Fibroblast of skin of right biceps (primary cell): Measurements from ENCODE around the gene AOX1.
"Not testable (repeated sequence)": the region's sequence is repeated elsewhere in the genome, so short reads cannot be mapped to it uniquely, and the experiment has no call there.

Experiments used
- DNase-seq: peaks from one replicate; pipeline ENCODE4 v3.0.0-alpha.2; 2013

AOX1 gene

DNA sequence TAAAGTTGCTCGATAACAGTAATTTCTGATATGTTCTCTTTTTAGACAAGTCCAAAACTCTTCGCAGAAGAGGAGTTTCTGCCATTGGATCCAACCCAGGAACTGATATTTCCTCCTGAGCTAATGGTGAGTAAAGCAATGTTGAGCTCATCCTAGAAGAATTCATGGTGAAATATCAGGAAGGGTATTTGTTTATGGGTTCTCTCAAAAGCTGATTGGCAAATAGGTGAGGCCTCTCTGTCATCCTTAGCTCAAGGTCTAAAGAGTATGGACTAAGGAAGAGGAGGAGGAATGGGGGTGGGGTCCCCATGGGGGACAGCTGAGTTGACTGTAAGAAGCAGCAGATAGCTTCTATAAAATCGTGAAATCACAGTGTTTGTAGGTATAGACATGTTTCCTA is 18.2 kb downstream of the AOX1 start:
- peak; percentile 80 for DNase-seq

DNA sequence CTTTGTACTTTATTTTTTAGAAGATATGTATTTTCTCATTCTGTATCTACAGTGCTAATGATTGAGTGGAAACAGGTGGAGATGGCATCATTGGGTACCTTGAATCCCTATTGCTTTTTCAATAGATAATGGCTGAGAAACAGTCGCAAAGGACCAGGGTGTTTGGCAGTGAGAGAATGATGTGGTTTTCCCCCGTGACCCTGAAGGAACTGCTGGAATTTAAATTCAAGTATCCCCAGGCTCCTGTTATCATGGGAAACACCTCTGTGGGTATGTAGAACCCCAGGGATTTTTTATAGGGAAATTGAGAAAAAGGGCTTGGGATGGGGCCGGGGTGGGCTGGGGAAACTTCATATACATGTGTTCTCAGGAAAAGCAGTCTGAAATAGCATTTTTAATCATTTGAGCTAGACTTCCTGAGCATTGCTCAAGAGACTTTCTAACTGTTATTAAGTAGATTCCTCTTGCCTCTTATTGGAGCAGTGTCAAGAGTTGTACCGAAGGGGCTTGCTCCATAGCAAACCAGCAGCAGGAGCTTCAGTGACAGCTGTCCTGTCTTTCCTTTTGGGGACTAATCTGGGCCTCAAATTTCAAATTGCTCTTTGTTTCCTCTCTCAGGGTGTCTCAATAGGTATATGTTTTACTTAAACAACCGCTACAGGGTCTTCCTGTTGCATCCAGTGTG is 18.9 kb downstream of the AOX1 start:
- DNase-seq = peak; percentile 54

DNA sequence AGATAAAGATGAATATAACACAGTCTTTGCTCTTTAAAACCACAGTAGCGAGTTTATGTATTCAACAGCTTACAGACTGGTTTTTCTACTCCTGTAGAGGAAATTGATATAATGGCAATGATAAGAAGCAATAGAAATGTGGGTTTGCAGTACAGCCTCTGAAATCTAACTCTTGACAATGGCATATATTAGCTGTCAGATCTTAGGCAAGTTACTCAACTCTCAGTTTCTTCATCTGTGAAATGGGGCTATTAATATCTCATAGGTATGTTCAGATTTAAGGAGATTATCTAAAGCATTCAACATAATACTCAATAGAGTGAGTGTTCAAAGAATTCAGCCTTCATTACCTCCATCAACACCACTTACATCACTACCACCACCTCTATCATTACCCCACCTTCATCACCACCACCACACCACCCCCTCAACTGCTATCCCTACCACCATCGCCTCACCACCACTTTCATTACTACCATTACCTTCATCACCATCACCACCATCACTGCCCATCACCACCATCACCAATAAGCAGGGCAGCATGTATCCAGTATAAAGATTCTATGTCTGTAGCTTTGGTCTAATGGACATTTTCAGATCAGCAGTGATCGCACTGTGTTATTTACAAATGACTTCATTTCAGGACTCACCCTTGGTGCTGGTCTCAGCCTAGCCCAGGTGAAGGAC is 22.7 kb downstream of the AOX1 start:
- DNase-seq = no peak

DNA sequence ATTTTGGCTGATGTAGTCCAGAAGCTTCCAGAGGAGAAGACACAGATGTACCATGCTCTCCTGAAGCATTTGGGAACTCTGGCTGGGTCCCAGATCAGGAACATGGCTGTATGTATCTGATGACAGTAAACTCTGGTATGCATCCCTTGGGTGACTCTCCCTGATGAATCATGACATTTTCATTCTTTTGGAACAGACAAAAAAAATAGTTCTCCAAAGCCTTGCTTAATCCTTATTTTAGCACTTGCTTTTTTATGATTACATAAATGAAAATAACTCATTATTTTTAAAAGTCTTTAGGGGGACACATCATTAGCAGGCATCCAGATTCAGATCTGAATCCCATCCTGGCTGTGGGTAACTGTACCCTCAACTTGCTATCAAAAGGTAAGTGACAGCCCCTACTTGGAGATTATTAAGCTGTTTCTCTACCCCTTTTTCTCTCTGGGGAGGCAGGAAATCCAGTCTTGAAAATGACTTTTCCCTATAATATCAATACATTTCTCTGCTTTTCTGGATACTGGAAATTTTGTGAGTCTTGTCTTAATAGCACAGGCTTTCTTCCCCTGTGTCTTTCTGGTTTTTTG is 23.3 kb downstream of the AOX1 start:
- DNase-seq = peak; percentile 96

DNA sequence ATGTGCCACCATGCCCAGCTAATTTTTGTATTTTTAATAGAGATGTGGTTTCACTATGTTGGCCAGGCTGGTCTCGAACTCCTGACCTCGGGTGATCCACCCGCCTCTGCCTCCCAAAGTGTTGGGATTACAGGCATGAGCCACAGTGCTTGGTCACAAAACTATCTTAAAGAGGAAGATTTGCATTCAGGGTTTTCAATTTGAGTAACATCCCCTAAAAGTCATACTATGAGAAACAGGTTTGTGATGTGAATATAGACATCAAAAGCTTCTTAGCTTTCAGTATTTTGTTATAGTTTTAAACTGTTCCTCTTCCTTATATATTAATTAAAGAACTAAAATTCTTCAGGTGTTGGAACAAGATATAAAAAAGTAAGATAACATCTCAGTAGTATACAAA is 24.4 kb downstream of the AOX1 start:
- not testable (repeated sequence) for DNase-seq

DNA sequence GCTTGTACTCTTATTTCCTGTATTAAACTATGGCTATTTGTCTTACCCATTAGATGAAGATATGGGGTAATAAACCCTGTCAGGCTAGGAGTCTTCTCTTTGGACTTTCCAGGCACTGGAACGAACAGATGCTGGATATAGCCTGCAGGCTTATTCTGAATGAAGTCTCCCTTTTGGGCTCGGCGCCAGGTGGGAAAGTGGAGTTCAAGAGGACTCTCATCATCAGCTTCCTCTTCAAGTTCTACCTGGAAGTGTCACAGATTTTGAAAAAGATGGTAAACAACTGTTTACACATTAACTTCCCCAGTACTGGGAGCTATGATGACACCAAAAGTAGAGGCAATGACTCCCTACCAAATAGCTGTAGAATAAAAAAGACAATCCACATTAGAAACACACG is 27.9 kb downstream of the AOX1 start:
- no peak for DNase-seq

DNA sequence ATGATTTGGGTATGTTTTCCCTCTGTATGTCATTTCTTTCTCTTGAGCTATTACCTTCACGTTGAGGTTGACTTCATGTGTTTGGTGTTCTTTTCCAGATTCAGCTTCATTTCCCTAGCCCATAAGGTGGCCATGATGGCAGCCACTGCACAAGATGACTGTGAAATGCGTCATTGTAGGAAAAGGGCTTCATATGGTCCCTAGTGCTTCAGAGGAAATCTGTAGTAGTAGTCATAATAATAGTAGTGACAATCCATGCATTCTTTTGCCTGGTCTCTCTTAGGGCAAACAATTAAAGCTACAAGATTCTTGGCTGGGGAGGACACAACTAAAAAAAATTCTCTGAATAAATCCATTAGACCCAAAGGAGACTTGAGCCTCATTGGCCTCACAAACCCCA is 28.4 kb downstream of the AOX1 start:
- DNase-seq = peak; percentile 63

DNA sequence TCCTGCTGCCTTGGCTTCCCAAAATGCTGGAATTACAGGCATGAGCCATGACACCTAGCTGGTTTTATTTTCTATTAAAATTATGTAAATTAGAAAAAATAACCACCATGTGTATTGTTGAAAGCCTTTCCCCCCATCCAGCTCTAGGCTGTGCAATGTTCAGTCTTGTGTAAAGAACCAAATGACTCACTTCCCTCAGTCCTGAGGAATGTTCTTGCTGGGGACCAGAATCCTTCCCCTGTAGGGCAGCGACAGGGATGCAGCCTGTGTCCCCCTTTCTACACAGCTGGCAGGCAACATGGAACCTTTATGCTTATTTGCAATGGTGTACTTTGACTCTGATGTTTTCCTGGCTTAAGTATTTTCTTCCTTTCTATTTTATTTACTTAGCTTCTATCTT is 29.4 kb downstream of the AOX1 start:
- peak; percentile 86 for DNase-seq

DNA sequence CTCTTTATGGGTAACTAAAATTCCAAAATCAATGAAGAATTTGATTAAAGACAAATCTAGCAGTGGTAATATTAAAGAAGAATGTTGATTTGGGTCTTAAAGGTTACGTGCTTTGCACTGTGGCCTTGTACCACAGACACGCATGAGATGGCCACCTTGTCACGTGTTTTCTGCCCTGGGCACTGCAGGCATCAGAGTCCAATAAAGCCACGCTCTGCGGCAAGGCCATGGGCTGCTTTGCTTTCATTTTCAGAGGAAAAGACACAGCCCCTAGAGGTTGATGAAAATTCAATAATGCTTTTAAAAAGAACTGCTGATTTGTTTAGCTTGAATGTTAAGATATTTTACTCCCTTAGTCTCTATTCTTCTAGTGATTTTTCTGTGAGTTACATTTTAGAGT is 30.4 kb downstream of the AOX1 start:
- DNase-seq = no peak

DNA sequence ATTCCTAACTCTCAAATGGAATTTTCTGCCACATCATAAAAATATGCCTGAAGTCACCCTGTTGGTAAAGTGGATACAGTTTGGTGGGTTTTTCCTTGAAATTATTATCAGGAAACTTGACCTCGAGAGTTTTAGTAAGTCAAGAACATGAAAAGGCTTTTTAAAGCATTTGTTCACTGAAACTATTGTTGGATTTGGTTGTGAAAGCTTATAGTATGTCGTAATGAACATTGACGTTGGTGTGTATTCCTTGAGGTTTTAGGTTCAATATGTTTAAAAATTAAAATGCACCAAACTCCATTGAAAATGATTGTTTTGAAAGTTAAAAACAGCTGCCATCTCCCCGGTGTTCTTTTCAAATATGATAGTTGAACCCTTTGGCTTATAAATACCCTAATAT is 30.8 kb downstream of the AOX1 start:
- no peak for DNase-seq

DNA sequence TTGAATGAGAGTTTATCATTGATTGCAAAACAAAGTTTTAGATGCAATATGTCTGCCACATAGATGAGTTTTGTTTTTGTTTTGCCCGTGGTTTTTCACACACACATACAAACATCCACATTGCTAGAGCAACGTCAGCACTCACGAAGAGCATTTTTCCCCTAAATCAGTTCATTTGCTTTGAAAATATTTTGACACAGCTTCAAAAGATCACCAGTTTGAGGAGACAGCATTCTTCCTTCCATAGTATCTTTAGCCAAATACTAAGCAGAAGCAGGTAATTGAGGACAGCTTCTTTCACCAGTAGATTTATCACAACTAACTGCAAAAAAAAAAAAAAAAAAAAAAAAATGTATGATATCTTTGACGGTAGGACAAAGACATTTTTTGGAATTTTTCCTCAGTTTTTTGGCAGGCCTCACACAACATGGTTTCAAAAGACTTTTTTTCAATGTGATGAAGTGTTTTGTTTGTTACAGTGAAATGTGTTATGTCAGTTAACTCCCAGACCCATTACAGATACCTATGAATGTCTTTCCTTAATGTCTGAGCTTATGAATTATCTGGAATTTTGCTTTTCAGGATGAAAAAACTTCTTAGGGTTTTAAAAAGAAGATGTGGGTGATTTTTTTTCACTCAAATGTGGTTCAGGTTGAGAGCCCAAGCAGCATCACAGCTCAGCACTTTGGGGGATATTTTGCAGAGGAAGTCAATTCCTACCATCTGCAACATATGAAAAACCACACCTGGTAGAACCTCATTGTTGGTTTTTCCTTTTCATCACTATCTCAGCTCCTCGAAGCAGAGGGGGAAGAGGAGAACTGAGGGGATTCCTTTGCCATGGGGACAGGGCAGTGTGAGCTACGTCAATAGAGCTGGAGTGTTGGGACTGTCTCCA is 31.6 kb downstream of the AOX1 start:
- DNase-seq = peak; percentile 58

DNA sequence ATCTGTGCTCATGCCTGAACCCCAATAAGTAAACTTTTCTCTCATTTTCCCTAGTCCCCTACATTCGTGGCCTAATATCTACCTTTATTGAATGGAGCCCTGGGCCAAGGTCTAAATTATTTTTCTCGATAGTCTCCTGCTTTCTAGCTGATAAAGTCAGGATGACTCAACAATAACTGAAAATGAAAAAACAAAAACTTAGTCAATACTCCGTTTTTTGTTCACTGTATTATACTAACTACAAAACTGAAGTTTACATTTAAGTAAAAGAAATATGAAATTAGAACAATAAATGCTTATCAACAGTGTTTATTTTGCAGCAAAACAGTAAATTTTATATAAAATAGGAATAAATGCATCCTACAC is 32.2 kb downstream of the AOX1 start:
- no peak for DNase-seq

DNA sequence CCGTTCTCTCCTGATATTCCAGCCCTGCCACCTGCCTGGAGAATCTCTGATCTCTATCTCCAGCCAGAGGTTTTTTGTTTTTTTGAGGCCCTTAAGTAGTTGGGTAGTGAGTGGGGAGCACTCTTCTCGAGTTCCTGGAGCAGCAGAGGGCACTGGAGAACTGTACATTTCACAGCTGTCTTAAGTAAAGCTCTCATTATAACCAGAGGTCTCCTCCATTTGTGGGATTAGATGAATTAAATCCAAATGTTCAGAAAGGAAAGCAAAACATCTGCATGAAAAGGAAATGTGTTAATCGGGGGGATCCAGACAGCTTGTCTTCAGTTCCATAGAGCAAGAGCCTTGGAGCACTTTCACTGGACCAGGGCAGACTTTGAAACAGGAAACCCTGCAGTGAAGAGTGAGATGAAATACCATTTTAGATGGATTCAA is 32.8 kb downstream of the AOX1 start:
- peak; percentile 77 for DNase-seq

DNA sequence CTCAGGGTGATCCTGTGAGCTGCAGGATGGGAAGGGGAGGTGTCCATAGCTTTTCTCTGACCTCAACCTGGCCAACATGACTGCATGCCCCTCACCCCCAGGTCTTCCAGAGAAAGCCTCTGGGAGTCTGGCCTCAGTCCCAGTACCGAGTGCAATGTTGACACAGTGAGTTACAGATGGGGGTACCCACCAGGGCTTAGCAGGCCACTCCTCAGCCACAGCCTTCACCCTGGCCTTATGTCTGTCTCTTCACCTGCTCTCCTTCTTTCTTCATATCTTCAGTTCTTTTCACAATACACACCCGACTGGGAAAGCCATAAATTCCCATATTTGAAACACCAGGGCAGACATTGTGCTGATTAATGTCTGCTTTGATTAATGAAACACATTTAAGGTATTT is 33.5 kb downstream of the AOX1 start:
- peak; percentile 47 for DNase-seq

DNA sequence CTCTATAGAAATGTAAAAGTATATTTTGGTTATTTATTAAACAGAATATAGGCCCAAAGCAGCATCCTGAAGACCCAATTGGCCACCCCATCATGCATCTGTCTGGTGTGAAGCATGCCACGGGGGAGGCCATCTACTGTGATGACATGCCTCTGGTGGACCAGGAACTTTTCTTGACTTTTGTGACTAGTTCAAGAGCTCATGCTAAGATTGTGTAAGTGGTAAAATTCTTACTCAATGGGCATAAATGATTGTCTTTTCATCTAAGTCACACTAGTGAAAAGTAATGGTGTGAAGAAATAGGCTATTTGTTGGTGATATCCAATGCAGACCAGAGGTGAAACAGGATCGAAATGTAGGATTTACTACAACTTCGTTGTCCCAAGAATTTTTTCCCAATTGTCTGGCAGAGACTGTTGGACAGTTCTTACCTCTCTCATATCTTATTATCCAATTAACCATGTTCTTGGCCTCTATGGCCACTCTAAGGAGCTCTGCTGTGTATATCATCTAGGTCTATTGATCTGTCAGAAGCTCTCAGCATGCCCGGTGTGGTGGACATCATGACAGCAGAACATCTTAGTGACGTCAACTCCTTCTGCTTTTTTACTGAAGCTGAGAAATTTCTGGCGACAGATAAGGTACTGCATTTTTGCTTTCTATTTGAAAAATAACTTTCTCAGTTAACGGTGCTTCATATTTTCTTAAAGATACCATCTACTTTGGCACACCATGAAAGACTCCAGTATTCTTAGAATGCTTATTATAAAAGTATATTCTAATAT is 35.0 kb downstream of the AOX1 start:
- no peak for DNase-seq

DNA sequence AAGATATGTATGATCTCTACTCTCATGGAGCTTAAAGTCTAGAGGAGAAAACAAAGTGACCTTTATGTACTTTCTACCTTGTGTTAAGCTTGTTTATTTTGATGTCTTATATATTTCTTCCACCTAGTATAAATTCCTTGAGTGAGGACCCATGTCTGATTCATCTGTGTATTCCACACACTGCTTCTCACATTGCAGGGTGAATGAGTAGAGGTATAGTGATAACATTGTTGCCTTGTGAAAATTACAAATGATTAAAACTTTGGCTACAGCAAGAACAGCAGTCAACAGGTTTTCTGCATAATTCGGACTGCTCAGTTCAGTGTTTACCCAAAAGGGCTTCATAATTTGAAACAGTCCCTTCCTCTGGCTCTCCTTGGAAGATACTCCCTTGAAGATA is 36.3 kb downstream of the AOX1 start:
- DNase-seq = no peak

DNA sequence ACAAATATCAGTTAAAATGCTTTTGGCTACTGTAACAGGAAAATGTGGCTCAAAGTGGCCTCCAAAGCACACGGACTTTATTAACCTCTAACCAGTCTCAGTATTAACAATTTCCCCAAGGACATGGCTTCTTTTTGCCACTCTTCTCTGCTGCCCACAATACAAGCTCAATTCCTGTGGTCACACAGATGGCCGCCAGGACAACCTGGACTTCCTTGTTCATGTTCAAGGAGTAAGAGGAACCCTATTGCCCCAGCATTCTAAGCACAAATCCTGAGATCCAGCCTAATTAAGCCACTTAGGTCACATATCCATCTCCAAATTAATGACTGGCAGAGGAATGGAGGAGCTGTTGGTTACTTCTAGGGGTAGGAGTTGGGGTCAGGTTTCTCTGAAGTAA is 38.2 kb downstream of the AOX1 start:
- no peak for DNase-seq

DNA sequence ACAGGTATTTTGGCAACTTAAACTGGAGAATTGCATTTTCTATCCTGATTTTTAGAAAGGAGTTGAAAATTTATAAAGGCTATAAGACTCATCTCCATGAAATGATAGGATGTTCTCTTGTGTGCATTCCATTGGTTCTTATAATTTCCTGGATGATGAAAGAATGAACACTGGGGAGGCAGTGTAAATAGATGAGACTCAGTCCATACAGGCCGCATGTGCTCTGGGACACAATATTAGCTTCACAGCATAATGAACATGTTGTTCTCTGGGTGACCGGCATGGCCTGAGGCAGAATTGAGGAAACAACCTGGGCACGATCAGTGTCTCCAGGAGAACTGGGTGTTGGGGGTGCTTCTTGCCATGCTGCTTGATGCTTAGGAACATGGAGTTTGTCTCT is 38.8 kb downstream of the AOX1 start:
- peak; percentile 89 for DNase-seq

DNA sequence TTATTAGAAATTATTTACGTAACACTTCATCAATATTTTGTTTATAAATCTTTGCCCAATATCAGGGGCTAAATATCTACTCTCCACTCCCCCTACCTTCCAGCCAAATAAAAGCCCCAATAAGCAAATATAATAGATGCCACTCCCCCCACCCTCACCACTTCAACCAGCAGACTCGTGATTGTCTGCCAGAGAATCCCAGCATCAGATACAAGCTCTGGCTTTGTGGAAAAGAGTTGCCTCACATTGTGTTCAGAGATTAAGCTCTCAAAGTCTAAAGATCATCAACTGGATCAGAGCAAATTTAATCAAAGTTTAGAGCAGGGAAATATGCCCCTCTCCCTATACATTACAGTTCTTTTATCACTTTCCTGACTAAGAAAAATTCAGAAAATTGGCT is 39.5 kb downstream of the AOX1 start:
- DNase-seq = no peak

DNA sequence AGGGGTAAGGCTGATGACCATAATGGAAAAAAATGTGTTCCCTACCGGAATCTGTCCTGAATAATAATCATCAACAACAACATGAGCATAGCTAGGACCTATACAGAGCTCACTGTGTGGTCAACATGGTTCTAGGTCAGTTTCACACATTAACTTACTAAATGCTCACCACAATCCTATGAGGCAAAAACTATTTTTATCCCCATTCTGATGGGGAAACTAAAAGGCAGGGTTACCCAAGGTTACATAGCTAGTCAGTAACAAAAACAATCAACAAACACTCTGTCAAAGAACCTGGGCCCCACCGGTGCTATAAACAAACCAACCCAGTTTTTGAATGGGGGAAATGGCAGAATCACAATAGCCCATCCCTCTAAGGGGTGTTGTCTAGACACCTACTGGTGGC is 40.1 kb downstream of the AOX1 start:
- peak; percentile 47 for DNase-seq

DNA sequence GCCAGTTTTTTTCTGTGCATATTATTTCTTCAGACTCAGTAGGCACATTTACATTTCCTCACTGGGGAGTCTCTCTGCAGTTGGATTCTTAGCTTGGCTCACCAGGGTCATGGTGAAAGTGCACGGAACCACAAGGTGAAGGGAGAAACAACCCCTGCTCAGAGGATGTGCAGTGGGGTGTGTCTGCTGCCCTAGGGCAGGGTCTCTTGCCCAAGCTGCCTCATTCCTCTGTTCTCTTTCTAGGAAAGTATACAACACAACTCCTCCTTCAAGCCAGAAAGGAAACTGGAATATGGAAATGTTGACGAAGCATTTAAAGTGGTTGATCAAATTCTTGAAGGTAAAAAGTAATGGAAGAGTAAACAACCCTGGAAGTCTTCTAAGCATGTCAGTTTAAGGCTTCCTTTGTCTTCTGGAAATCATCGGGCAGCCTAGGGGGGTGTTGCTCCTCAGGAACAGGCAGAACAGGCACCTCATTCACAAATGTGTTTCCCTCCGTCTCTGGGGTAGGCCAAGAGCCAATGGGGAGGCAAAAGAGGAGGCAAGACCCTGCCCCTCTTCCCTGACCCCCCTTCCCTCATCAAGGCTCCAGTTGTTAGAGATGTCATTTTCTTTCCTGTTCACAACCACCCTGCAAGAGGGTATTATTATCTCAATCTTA is 41.4 kb downstream of the AOX1 start:
- DNase-seq = no peak

DNA sequence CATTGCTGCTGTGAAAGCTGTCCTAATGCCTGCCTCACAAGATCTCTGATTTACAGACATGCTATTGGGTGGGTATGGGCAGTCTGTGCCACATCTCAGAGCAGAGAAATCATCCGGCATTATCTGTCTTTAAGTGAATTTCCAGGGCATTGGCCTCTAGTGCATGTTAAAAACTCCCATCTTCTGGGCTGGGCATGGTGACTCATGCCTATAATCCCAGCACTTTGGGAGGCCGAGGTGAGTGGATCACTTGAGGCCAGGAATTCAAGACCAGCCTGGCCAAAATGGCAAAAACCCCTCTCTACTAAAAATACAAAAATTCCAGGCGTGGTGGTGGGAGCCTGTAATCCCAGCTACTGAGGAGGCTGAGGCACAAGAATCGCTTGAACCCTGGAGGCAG is 42.6 kb downstream of the AOX1 start:
- peak; percentile 30 for DNase-seq
